ENCODE measurements around the gene TMIGD2.

The TMIGD2 gene

GRCh38 chr19:4326837-4327251, 24.7 kb upstream of the TMIGD2 start:
- DNase-seq (ENCODE audit: low spot score): no peak

GRCh38 chr19:4326215-4326836, 24.1 kb upstream of the TMIGD2 start:
- no peak for DNase-seq (ENCODE audit: low spot score)

GRCh38 chr19:4324228-4324627, 22.0 kb upstream of the TMIGD2 start:
- DNase-seq (ENCODE audit: low spot score): no peak

GRCh38 chr19:4323692-4324091, 21.5 kb upstream of the TMIGD2 start:
- DNase-seq (ENCODE audit: low spot score): no peak

GRCh38 chr19:4322942-4323665, 20.9 kb upstream of the TMIGD2 start:
- DNase-seq (ENCODE audit: low spot score): no peak

- DNase-seq (ENCODE audit: low spot score): no peak
Measured at GRCh38 chr19:4320419-4320818, 18.2 kb upstream of the TMIGD2 start.

GRCh38 chr19:4319067-4319718, 17.0 kb upstream of the TMIGD2 start:
- no peak for DNase-seq (ENCODE audit: low spot score)

GRCh38 chr19:4318460-4318859, 16.3 kb upstream of the TMIGD2 start:
- DNase-seq (ENCODE audit: low spot score): no peak

- no peak for DNase-seq (ENCODE audit: low spot score)
Measured at GRCh38 chr19:4316956-4317355, 14.8 kb upstream of the TMIGD2 start.

- DNase-seq (ENCODE audit: low spot score): no peak
Measured at GRCh38 chr19:4313847-4314490, 11.8 kb upstream of the TMIGD2 start.

GRCh38 chr19:4310247-4311121, 8.3 kb upstream of the TMIGD2 start:
- DNase-seq (ENCODE audit: low spot score): no peak

GRCh38 chr19:4305659-4306058, 3.5 kb upstream of the TMIGD2 start:
- no peak for DNase-seq (ENCODE audit: low spot score)

- DNase-seq (ENCODE audit: low spot score): no peak
Measured at GRCh38 chr19:4305257-4305612, 3.0 kb upstream of the TMIGD2 start.

GRCh38 chr19:4304538-4305256, 2.5 kb upstream of the TMIGD2 start, which contains the start of gene FSD1:
Gene FSD1, plus strand, starts transcription at chr19:4304598. Its CDS starts 149 bp downstream, at chr19:4304747.
- DNase-seq (ENCODE audit: low spot score): peak; percentile 54

- no peak for DNase-seq (ENCODE audit: low spot score)
Measured at GRCh38 chr19:4303819-4304537, 1.8 kb upstream of the TMIGD2 start.

- DNase-seq (ENCODE audit: low spot score): no peak
Measured at GRCh38 chr19:4301590-4302242, 473 bp downstream of the TMIGD2 start.

GRCh38 chr19:4300589-4300988, 1.6 kb downstream of the TMIGD2 start:
- DNase-seq (ENCODE audit: low spot score): no peak

GRCh38 chr19:4298810-4299550, 3.2 kb downstream of the TMIGD2 start:
- DNase-seq (ENCODE audit: low spot score): no peak
